NCI-H1930 (cell line): ENCODE results near the gene INA.
"Not testable (repeated sequence)": the region's sequence is repeated elsewhere in the genome, so short reads cannot be mapped to it uniquely, and the experiment has no call there.

Experiments
- DNase-seq, 2 experiments: peaks; one replicate each; lab custom pipeline; 2025; lab: John Stamatoyannopoulos, UW

The INA gene

DNA sequence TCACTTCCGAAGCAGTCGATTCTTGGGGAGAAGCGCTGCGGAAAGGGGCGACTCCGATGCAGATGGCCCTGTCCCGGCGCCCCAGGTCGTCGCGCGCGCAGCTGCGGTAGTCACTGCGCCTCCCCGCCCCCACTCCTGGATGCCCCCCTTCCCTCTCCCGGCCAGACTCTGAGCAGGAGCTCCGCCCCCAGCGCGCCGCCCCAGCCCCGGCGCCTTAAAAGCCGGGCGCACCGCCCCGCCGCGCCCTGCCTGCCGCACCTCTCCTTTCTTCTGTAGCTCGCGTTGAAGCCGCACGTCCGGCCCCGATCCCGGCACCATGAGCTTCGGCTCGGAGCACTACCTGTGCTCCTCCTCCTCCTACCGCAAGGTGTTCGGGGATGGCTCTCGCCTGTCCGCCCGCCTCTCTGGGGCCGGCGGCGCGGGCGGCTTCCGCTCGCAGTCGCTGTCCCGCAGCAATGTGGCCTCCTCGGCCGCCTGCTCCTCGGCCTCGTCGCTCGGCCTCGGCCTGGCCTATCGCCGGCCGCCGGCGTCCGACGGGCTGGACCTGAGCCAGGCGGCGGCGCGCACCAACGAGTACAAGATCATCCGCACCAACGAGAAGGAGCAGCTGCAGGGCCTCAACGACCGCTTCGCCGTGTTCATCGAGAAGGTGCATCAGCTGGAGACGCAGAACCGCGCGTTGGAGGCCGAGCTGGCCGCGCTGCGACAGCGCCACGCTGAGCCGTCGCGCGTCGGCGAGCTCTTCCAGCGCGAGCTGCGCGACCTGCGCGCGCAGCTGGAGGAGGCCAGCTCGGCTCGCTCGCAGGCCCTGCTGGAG is at the start of gene INA:
Gene INA (plus strand): TSS at position 243 of the 817 bp plus-strand sequence. CDS start 74 bp downstream, at position 317.
- peak; percentile 51 to 75 for DNase-seq

DNA sequence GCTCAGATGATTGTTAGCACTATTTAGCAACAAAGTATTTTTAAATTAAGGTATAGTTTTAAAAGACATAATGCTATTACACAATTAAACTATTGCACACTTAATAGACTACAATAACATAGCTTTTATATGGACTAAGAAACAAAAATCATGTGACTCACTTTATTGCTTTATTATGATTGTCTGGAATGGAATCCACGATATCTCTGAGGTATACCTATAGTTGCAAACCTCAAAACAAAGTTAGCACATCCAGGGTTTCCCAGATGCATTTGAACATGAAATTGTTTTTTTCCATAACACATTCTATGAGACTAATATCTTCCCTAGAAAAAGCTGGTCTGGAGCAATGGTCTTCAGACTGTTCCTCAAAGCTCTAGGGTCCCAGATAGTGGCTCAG is 49.5 kb upstream of the INA start:
- DNase-seq, result no peak

DNA sequence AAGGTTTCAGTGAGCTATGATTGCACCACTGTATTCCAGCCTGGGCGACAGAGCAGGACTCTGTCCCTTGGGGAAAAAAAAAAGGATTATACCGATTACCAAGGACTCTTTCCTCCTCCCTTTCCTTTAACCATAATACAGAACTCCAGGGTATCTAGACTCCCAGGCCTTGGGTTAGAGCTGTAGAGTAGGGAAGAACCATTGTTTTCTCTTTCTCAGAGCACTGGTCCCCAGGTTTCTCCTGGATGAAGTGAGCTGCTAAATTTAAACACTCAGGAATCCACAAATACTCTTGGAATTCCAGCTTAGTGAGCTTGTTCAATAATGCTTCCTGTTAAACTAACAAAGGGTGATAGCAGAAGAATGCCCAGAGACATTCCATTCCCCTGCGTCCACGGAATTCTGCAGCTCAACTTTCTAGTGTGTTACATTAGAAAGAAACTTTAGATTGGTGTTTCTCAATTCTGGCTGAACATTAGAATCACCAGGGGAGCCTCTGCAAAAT is 45.8 kb upstream of the INA start:
- no peak for DNase-seq

DNA sequence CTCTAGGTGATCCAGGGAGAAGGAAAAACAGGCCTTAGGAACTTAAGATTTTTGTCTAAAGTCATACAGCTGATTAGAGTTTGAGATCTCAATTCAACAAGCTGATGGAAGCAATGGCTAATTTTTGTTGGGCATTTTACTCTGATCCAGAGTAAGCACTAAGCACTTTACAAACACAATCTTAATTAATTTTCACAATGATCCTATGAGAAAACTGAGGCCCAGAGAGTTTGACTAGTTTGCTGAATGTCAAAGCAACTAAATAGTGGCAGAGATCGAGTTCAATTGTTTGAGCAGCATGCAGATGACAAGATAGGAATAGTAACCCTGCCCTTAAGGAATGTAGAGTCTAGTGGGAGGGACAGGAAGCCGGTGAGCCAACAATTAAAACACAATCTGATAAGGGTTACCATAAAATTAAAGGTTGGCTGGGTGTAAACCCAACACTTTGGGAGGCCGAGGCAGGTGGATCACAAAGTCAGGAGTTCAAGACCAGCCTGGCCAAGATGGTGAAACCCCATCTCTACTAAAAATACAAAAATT is 44.7 kb upstream of the INA start:
- no peak for DNase-seq

DNA sequence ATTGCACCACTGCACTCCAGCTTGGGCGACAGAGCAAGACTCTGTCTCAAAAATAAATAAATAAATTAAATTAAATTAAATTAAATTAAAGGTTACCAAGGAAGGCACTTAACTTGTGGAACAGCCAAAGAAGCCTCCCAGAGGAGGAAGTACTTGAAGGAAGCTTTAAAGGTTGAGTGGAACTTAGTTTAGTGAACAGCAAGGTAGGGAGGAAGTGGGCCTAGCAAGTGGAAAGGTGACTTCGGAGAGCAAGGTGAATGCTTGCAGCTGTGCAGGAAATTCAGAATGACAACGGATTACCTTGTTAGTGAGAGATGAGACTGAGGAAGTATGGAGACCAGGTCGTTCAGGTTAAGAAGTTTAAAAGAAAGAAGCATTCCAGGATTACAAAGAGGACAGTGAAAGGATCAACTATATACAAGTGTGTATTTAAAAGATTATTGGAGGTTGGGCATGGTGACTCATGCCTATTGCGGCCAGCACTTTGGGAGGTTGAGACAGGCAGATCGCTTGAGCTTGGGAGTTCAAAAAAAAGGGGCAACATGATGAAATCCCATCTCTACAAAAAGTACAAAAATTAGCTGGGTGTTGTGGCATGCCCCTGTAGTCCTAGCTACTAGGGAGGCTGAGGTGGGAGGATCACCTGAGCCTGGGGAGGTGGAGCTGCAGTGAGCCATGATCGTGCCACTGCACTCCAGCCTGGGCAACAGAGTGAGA is 44.0 kb upstream of the INA start:
- DNase-seq, result no peak

DNA sequence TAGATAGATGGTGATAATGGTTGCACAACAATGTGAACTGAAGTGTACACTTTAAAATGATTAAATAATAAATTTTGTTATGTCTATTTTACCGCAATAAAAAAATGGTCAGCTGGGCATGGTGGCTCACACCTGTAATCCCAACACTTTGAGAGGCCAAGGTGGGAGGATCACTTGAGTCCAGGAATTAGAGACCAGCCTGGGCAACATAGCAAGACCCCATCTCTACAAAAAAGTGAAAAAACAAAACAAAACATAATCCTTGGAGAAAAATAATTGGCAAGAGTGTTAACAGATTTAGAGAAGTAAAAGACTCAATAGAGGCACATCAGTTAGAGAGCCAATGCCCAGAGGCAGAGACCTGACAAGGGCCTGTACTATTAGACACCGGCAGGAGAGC is 41.2 kb upstream of the INA start:
- no peak for DNase-seq

DNA sequence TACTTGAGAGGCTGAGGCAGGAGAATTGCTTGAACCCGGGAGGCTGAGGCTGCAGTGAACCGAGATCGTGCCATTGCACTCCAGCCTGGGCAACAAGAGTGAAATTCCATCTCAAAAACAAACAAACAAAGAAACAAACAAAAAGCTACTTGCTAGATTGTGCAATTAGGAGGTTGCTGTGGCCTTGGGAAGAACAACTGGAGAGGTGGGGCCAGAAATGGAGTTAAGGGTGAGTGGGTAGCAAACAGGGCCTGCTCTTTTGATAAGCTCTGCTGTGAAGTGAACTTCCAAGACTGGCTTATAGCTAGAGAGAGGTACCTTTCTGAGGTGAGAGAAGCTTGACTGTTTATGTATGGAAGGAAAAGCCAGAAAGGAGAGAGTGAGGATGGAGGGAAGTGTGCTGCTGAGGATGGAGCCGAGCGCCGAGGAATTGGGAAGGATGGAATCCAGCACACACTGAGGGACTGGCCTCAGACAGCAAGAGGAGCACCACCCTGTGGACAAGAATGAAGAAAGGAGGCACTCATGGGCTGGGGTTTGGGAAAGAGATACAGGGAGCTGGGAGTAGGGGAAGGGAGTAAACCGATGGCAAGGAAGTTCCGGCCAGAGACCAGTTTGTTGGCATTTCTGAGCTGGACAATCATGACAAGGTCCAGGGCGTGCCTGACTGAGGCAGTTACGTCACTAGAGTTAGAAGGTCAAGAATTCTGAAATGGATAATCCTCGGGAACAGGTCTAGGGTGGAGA is 38.3 kb upstream of the INA start:
- DNase-seq, result no peak

DNA sequence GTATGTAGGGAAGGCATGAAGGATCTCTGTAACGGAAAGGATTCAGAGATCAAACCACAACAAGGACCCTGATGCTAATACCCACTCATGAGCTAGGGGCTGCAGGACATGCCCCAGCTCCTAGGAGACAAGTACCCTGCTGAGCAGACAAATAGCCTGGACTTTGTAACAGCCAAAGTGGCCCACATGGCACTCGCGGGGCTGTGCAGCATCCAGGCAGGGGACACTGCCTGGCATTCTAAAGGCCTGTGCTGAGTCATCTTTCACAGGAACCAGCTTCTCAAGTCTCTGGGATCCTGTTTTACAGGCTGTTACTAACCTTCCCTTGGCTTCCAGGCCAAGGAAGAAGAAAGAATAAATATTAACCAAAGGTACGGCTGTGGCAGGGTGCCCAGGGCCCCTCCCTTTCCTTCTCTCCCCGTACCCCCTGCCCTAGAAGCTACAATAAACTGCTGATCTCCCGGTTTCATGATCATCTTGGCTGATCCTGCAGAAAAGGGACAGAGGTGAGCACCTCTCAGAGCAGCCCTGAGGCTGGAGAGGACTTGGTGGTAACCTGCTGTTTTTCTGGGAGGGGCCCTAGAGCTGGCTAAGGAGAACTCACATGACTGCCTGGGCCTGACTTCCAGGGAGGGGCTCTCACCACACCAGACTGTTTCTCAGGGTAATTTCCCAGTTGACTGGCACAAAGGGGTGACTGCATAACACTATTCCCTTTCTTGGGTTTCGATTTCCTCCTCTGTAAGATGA is 35.5 kb upstream of the INA start:
- no peak for DNase-seq

DNA sequence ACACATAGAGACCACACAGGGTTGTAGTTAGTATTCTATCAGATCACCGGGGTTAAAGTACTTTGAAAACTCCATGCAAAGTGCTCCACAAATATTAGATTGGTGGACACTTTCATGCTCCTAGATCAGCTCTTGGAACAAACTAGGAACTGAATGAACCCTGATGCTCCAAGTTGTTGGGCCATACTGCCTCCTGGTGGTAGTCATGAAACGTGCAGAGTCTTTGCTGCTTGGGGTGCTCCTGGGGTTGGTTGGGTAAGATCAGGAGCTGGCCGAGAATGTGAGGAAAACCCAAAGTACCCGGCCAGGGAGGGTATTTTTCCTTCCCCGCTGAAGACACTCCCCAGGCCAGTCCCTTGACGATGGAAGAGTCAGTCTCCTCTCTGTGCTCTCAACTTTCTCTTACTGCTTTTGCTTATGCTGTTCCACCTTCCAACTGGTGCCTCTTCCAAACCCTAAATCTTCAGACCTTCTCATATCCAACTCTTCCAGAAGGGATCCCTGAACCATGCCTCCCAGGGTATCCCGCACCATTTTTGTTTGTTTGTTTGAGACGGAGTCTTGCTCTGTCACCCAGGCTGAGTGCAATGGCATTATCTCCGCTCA is 32.2 kb upstream of the INA start:
- DNase-seq, result peak in 1 of 2 experiments; percentile 9

DNA sequence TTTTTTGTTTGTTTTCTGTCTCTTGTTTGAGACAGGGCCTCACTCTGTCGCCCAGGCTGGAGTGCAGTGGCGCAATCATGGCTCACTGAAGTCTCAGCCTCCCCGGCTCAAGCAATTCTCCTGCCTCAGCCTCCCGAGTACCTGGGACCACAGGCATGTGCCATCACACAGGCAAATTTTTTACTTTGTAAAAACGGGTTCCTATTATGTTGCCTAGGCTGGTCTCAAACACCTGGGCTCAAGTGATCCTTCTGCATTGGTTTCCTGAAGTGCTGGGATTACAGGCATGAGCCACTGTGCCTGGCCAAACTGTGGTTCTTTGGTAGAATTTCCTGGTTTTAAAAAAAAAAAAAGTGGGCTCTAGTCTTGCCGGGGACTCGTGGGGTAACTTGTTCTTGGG is 31.4 kb upstream of the INA start, which contains the start of gene RPEL1:
Gene RPEL1 (plus strand): TSS at position 301 of the 400 bp plus-strand sequence. CDS start 110 bp downstream, outside the sequence.
- DNase-seq, result not testable (repeated sequence)

DNA sequence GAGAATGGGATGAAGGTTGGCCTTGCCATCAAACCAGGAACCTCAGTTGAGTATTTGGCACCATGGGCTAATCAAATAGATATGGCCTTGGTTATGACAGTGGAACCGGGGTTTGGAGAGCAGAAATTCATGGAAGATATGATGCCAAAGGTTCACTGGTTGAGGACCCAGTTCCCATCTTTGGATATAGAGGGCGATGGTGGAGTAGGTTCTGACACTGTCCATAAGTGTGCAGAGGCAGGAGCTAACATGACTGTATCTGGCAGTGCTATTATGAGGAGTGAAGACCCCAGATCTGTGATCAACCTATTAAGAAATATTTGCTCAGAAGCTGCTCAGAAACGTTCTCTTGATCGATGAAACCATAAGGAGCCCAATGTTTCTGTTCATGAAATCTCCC is 30.6 kb upstream of the INA start:
- DNase-seq, result no peak

DNA sequence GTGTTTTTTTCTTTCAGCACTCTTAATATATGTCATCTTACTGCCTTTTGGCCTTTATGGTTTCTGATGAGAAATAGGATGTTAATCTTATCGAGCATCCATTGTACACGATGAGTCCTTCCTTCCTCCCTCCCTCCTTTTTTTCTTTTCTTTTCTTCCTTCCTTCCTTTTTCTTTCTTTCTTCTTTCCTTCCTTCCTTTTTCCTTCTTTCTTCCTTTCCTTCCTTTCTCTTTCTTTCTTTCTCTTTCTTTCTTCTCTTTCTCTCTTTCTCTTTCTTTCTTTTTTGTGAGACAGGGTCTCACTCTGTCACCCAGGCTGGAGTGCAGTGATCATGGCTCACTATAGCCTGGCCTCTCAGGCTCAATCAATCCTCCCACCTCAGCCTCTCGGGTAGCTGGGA is 22.8 kb upstream of the INA start:
- no peak for DNase-seq

DNA sequence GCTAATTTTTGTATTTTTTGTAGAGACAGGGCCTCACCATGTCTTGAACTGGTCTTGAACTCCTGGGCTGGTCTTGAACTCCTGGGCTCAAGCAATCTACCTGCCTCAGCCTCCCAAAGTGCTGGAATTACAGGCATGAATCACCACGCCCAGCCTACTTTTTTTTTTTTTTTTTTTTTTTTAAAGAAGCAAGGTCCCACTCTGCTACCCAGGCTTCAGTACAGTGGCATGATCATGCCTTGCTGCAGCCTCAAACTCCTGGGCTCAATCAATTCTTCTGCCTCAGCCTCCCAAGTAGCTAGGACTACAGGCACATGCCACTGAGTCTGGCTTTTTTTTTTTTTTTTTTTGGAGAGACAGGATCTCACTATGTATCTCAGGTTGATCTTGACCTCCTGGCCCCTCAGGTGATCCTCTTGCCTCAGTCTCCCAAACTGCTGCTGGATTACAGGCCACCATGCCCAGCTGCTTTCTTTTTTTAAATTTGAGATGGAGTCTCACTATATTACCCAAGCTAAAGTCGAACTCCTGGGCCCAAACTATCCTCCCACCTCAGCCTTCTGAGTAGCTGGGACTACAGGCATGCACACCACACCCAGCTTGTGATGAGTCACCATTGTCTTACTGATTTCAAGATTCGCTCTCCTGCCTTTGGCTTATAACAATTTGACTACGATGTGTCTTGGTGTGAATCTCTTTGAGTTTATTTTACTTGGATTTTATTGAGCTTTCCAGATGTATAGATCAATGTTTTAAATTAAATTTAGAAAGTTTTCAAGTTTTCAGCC is 22.2 kb upstream of the INA start:
- DNase-seq, result no peak

DNA sequence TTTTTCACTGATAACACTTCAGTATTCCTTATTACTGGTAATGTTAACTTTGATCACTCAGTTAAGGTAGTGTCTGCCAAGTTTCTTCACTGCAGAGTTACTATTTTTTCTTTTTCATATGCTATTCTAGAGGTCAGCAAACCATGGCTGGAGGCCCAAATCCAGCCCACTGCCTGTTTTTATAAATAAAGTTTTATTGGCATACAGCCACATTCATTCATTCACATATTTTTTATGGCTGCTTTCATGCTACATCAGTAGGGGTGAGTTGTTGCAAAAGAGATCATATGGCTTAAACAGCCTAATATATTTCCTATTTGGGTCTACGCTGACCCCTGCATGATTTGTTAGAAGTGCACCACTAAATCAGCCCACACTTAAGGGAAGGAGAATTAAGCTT is 20.3 kb upstream of the INA start:
- no peak for DNase-seq

DNA sequence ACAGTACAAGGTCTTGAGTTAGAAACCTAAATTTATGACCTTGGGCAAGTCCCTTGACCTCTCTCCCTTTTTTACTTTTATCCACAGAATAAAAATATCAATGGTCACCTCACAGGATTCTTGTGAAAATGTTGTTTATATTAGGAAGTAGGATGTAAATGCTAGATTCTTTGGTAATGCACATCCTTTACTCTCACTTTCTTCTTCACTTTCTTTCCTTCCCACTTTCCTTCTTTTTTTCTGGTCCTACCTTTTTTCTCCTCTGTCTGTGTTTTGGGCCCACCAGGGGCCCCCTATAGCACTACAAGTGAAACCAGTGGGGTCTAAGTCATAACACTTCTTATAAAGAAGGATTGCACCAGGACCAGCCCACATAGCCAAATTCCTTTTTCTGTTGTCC is 19.1 kb upstream of the INA start:
- DNase-seq, result no peak

DNA sequence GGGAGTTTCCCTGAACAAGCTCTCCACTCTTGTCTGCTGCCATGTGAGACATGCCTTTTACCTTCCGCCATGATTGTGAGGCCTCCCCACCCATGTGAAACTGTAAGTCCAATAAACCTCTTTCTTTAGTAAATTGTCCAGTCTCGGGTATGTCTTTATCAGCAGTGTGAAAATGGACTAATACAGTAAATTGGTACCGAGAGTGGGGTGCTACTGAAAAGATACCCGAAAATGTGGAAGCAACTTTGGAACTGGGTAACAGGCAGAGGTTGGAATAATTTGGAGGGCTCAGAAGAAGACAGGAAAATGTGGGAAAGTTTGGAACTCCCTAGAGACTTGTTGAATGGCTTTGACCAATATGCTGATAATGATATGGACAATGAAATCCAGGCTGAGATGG is 18.0 kb upstream of the INA start:
- DNase-seq, result not testable (repeated sequence)

DNA sequence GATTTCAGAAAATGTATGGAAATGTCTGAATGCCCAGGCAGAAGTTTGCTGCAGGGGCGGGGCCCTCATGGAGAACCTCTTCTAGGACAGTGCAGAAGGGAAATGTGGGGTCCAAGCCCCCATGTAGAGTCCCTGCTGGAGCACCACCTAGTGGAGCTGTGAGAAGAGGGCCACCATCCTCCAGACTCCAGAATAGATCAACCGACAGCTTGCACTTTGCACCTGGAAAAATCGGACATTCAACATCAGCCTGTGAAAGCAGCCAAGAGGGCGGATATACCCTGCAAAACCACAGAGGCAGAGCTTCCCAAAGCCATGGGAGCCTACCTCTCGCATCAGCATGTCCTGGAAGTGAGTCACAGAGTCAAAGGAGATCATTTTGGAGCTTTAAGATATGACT is 16.9 kb upstream of the INA start:
- DNase-seq, result no peak

DNA sequence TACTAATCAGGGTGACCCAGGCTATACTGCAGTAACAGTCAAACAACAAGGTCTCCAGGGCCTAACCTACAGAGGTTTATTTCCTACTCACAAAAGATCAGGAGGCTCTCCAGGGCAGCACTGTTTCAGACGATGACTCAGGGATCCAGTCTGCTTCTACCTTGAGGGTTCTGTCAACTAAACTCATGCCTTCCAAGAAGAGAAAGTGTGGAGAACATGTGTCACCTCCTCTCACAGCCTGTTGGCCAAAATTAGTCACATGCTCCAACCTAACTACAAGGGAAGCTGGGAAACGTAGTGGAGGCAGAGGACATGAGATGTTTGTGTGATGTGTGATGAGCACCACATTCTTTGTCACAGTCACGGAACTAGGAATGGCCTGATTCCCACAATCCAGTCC is 14.7 kb upstream of the INA start:
- no peak for DNase-seq

DNA sequence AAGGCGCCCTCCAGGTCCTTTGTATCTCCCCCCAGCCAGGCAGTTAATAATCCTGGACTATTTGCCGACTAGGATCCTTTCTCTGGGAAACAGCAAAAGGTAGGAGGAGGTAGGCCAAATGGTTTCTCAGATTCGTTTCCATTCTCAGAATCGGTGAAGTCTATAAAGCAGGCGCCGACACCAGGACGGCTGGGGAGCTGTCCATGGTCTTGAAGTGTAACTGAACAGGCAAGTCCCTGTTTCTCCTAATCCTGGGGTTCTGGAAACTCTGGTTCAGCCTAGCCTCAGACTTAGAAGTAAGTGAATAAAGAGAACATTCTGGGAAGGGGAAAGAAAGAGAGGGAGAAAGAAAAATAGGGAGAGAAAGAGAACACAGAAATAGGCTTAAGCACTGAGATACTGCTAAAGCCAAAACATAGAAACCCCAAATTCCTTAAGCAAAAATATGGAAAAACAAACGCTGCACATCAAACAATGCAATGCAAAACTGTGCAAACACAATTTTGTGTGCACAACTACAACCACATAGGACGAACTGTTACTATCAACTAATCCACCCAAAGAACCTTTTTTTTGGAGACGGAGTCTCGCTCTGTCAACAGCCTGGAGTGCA is 11.1 kb upstream of the INA start:
- DNase-seq, result no peak

DNA sequence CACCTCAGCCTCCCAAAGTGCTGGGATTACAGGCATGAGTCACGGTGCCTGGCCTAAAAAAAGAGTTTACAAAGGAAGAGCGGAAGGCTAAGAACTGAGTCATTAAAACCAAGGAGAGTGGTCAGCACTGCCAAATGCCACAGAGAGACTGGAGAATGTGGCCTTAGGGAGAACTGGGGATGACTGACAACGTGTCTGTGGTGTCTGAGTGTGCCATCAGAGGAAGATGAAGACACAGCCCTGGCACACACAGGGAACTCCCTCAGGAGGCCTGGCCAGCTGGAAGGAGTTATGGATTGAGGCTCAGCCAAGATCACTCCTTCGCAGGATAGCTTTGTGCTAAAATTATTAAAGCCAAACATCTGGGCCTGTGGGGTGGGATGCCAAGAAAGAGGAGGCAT is 3.9 kb upstream of the INA start:
- no peak for DNase-seq
